ENCODE measurements around the gene FZD2.

The FZD2 gene

GRCh38 chr17:44556832-44557606, at the start of gene FZD2:
Gene FZD2, plus strand, starts transcription at chr17:44557484. Its CDS starts 205 bp downstream, at chr17:44557689.
- peak; percentile 95 for DNase-seq

- DNase-seq: peak; percentile 86
These were observed 45.8 kb upstream of the FZD2 start for GRCh38 chr17:44511241-44512134.

GRCh38 chr17:44518032-44518431, 39.3 kb upstream of the FZD2 start:
- DNase-seq: no peak

GRCh38 chr17:44522883-44523671, 34.2 kb upstream of the FZD2 start:
- DNase-seq: peak; percentile 88

GRCh38 chr17:44523672-44523972, 33.7 kb upstream of the FZD2 start:
- DNase-seq: no peak

- no peak for DNase-seq
These were observed 30.2 kb upstream of the FZD2 start for GRCh38 chr17:44527102-44527501.

- no peak for DNase-seq
These were observed 29.3 kb upstream of the FZD2 start for GRCh38 chr17:44527954-44528353.

GRCh38 chr17:44529864-44530263, 27.4 kb upstream of the FZD2 start:
- DNase-seq: no peak

GRCh38 chr17:44530896-44531418, 26.3 kb upstream of the FZD2 start:
- DNase-seq: no peak

GRCh38 chr17:44533533-44534246, 23.6 kb upstream of the FZD2 start:
- DNase-seq: peak; percentile 97

- DNase-seq: peak; percentile 92
These were observed 21.0 kb upstream of the FZD2 start for GRCh38 chr17:44536090-44536953.

- DNase-seq: peak; percentile 26
These were observed 19.4 kb upstream of the FZD2 start for GRCh38 chr17:44537922-44538321.

GRCh38 chr17:44539673-44540072, 17.6 kb upstream of the FZD2 start:
- DNase-seq: peak; percentile 84

- DNase-seq: no peak
These were observed 16.8 kb upstream of the FZD2 start for GRCh38 chr17:44540246-44541084.

- peak; percentile 80 for DNase-seq
These were observed 15.3 kb upstream of the FZD2 start for GRCh38 chr17:44541884-44542581.

GRCh38 chr17:44543213-44543904, 13.9 kb upstream of the FZD2 start:
- peak; percentile 97 for DNase-seq

GRCh38 chr17:44543905-44544523, 13.3 kb upstream of the FZD2 start:
- DNase-seq: no peak
